ENCODE data around the gene DAPP1. TPM values are rescaled to one million over a fixed set of nuclear protein-coding genes. Genes with fewer than 3 reads are reported as not detected.

DAPP1 gene
- polyA plus RNA-seq, 6 donors from 2014 or later: 114 to 255 (median 199) TPM

DNA sequence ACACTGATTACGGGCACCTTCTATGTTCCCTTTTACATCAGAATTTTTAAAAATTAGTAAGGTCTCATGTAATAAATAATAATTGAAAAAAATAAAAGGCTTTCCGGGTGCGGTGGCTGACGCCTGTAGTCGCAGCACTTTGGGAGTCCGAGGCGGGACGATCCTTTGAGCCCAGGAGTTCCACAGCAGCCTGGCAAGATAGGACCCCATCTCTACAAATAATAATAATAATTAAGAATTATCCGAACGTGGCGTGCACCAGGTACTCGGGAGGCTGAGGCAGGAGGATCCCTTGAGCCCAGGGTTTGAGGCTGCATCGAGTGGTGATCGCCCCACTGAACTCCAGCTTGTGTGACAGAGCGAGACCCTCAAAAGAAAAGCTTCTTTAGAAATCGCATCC, 78.4 kb downstream of the DAPP1 start:
- ATAC-seq (ENCODE audit: low read depth in 2 of 2) (no peak), DNase-seq (no peak)
- Mint-ChIP-seq H3K9me3 (no peaks in the 10 kb centered on the region), H3K36me3 (no peaks in the 10 kb centered on the region), H3K27ac (peak overlapping the region in 3 of 6 donors; percentile 89 to 99 (median 94)), H3K27me3 (no peaks in the 10 kb centered on the region), H3K4me3 (peak overlapping the region; percentile 82 to 99 (median 97)), H3K4me1 (peaks cover 18 to 23% (median 21%) of the 10 kb centered on the region in 3 donors)

DNA sequence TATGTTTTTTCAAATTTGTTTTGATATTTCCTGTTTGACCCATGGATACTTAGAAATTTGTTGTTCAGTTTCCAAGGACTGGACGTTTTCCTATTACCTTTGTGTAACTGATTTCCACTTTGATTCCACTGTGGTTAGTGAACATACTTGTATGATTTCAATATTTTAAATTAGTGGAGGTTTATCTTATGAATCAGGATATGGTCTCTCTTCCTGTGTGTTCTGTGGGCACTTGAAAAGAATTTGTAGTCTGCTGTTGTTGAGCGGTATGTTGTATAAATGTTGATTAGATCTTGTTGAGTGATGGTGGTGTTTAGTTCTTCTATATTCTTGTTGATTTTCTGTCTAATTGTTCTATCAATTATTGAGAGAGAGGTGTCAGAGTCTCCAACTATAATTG, 98.8 kb downstream of the DAPP1 start:
- no peaks in the 10 kb centered on the region for H3K27me3 Mint-ChIP-seq
- H3K36me3 Mint-ChIP-seq: peaks cover 20 to 22% of the 10 kb centered on the region in 2 donors
- no peaks in the 10 kb centered on the region for H3K4me1 Mint-ChIP-seq
- peaks cover 2 to 24% (median 9%) of the 10 kb centered on the region in 7 donors for H3K9me3 Mint-ChIP-seq
- ATAC-seq (ENCODE audit: low read depth in 2 of 2) (no peak), DNase-seq (no peak)
- H3K27ac Mint-ChIP-seq: peak overlapping the region in 3 of 6 donors; percentile 24 to 76 (median 38)
- no peak overlapping the region for H3K4me3 Mint-ChIP-seq

DNA sequence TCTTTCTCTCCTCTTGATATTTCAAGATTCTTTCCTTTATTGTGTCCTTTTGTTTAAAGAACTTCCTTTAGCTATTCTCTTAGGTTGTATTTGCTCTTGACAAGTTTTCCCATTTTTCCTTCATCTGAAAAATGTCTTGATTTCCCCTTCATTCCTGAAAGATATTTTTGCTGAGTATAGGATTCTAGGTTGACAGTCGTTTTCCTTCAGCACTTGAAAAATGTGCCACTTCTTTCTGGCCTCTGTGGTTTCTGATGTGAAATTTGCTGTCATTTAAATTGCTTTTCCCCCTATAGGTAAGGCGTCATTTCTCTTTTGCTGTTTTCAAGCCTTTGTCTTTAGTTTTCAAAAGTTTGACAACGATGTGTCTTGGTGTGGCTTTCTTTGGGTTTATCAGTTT, 100.9 kb downstream of the DAPP1 start:
- ATAC-seq (ENCODE audit: low read depth in 2 of 2) (no peak), DNase-seq (no peak)
- Mint-ChIP-seq H3K4me1 (no peaks in the 10 kb centered on the region), H3K4me3 (no peak overlapping the region), H3K36me3 (peaks cover 20 to 27% of the 10 kb centered on the region in 2 donors), H3K27me3 (no peaks in the 10 kb centered on the region), H3K27ac (no peak overlapping the region), H3K9me3 (peaks cover 2 to 24% (median 9%) of the 10 kb centered on the region in 7 donors)

DNA sequence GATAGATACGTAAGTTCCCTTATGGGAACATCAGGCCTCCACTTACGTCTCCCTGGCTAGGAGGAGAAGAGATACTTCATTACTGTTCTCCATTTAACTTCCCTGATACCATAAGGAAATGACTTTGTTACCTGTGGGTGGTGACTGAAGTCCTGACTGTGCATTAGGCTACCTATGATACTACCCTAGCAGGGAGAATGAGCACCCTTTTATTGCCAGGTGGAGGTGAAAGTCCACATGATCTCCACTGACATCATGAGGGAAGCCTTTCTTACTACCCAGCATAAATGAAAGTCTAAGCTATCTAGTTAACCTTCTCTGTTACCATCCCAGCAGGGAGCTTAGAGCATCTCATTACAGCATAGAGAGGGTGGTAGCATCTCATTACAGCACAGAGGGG, 102.0 kb downstream of the DAPP1 start:
- no peak for ATAC-seq (ENCODE audit: low read depth in 2 of 2)
- Mint-ChIP-seq H3K27me3 (no peaks in the 10 kb centered on the region), H3K36me3 (peaks cover 14 to 27% of the 10 kb centered on the region in 2 donors), H3K4me3 (no peak overlapping the region), H3K9me3 (peaks cover 2 to 24% (median 9%) of the 10 kb centered on the region in 7 donors), H3K27ac (no peak overlapping the region), H3K4me1 (no peaks in the 10 kb centered on the region)
- no peak for DNase-seq

Other genes starting within 250 kb of the DAPP1 start
- not detected for gene MTTP, start 242.0 kb upstream of the DAPP1 start, polyA plus RNA-seq (ENCODE audit: low read depth in 6 of 6)
- gene C4orf54, start 159.0 kb upstream of the DAPP1 start, polyA plus RNA-seq (ENCODE audit: low read depth in 6 of 6): not detected
- 10 to 100 TPM; 19.6 to 43.7 (median 26.6) TPM for gene LAMTOR3, start 77.6 kb downstream of the DAPP1 start, polyA plus RNA-seq (ENCODE audit: low read depth in 6 of 6)
- gene DNAJB14, start 129.8 kb downstream of the DAPP1 start, polyA plus RNA-seq (ENCODE audit: low read depth in 6 of 6): 10 to 100 TPM; 11.7 to 51.2 (median 39.7) TPM
- 100 to 1,000 TPM; 213 to 307 (median 256) TPM for gene H2AZ1, start 133.4 kb downstream of the DAPP1 start, polyA plus RNA-seq (ENCODE audit: low read depth in 6 of 6)